Upper lobe of left lung (tissue), 6 donors: ENCODE data around the gene TMEM175. TPM values are rescaled to one million over a fixed set of nuclear protein-coding genes. Genes with fewer than 3 reads are reported as not detected.
A peak's percentile ranks its signal among the peaks of the same experiment; 100 is the strongest.

Experiments used
- ATAC-seq, 2 donors: fragments of 200-7000 bp; cut with Tn5 transposase; one replicate each; pipeline ENCODE4 v1.9.1; 2022; ENCODE audit warnings: mild to moderate bottlenecking in 2 of 2, moderate library complexity in 2 of 2; ENCODE audit not compliant: low FRiP score in 2 of 2
- DNase-seq, 2 donors: peaks; one replicate each; pipeline ENCODE4 v3.0.0-alpha.2; 2019 to 2020
- H3K27ac ChIP-seq, 4 donors: fragments of 200-600 bp; sonication (generic); one replicate each; pipeline ENCODE4 v1.5.1; 2016 to 2019
- H3K27me3 ChIP-seq, 4 donors: fragments of 200-600 bp; sonication (generic); one replicate each; pipeline ENCODE4 v1.5.1; 2017 to 2019
- H3K36me3 ChIP-seq, 4 donors: fragments of 200-600 bp; sonication (generic); one replicate each; pipeline ENCODE4 v1.5.1; 2016 to 2019
- H3K4me1 ChIP-seq, 4 donors: fragments of 200-600 bp; sonication (generic); one replicate each; pipeline ENCODE4 v1.5.1; 2018 to 2019
- H3K4me3 ChIP-seq, 4 donors: fragments of 200-600 bp; sonication (generic); one replicate each; pipeline ENCODE4 v1.5.1; 2017 to 2019; ENCODE audit warnings: mild to moderate bottlenecking in 2 of 4, moderate library complexity in 1 of 4
- H3K9me3 ChIP-seq, 4 donors: fragments of 200-600 bp; sonication (generic); one replicate each; pipeline ENCODE4 v1.5.1; 2018 to 2019
- EP300 ChIP-seq, 4 donors: sonication (generic); formaldehyde crosslinking; IDR thresholded peaks; one replicate each; pipeline ENCODE4 v1.5.1; 2017; ENCODE audit warnings: antibody characterized with exemption in 4 of 4, control low read depth in 2 of 4
- POLR2A ChIP-seq, 4 donors: fragments of 450-650 bp; IDR thresholded peaks; one replicate each; pipeline ENCODE4 v1.5.1; 2016 to 2017; ENCODE audit warnings: antibody characterized with exemption in 4 of 4, mild to moderate bottlenecking in 2 of 4
- POLR2AphosphoS5 ChIP-seq, 2 donors: sonication (generic); formaldehyde crosslinking; IDR thresholded peaks; one replicate each; pipeline ENCODE4 v1.5.1; 2017; ENCODE audit warnings: antibody characterized with exemption in 2 of 2
- WGBS, 2 donors: methylation state at CpG; one replicate each; pipeline ENCODE4 v1.1.5; 2017 to 2018; 5-methylcytosine and 5-hydroxymethylcytosine counted together
- total RNA-seq, 6 donors: library from RNA; depleted of rRNA in 4 of 6; stranded (reverse); fragments of >200 nt in 4 of 6; gene quantifications; one replicate each; pipeline versions ENCODE4 v1.1.0 to v1.2.1, GENCODE V29; 2016 to 2021
- TF ChIP-seq, protein P1 (sequence below), 6 experiments: fragments of 450-650 bp in 4 of 6; fragments of 200-600 bp in 2 of 6; sonication (generic) in 2 of 6; IDR thresholded peaks; one replicate each; pipeline ENCODE4 v1.5.1; 2016 to 2019; ENCODE audit warnings: antibody characterized with exemption in 6 of 6
- donor health status: DM: no; HTN: no; CAD: no; lungs with moderate emphysema.
- donor health status: DM: no; HTN: yes; CAD: no; lungs with severe emphysema.

The TMEM175 gene, protein sequence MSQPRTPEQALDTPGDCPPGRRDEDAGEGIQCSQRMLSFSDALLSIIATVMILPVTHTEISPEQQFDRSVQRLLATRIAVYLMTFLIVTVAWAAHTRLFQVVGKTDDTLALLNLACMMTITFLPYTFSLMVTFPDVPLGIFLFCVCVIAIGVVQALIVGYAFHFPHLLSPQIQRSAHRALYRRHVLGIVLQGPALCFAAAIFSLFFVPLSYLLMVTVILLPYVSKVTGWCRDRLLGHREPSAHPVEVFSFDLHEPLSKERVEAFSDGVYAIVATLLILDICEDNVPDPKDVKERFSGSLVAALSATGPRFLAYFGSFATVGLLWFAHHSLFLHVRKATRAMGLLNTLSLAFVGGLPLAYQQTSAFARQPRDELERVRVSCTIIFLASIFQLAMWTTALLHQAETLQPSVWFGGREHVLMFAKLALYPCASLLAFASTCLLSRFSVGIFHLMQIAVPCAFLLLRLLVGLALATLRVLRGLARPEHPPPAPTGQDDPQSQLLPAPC
- total RNA-seq, result 100 to 1,000 TPM in 1 of 6 donors, 10 to 100 TPM in 5; 24.6 to 126 (median 41.8) TPM

DNA sequence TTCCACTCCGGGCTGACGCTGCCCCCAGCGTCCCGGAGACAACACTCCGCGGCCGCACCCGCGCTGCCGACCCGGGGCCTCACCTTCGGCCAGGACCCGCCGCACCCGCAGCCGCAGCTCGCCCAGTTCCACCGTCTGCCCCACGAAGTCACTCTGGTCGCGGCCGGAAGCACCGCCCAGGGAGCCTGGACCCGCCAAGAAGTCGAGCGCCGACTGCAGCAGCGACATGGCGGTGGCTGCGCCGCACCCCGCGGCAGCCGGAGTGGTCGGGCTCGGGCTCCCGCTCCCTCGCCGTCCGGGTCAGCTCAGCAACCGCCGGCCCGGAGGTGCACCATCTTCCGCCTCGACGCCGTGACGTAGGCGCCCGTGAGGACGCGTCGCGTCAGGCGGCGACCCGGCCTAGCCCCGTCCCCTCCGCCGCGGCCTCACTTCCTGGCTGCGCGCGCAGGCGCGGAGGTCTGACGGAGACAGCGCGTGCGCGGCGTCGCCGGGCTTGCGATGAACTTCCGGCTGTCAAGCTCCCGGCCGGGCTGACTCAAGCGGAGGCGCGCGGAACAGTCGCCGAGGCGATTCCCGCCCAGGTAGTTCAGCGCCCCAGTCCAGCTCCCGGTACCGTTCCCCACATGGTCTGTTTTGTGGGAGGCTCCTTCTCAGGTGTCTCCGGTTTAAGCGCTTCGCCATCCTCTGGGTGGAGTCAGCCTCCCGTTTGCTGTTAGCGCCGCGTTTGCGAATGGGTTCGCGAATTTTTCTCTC lies at the start of gene TMEM175, which contains the start of gene GAK:
TSS of gene TMEM175 (plus strand) at position 501 of the 753 bp plus-strand sequence. CDS start 15,280 bp downstream, outside the sequence.
TSS of gene GAK (minus strand) at position 357 of the 753 bp plus-strand sequence. CDS start at position 228, 129 bp downstream.
- peak within 1 kb of the TSS; percentile 95 to 98 (median 96) for H3K27ac ChIP-seq
- DNase-seq (peak; percentile 97 to 100), ATAC-seq (peak; percentile 96 to 99)
- 0% methylated on average over 19 to 80 of the region's 99 CpGs for WGBS, 2 donors
- TF ChIP-seq POLR2A (IDR thresholded peaks at IDR 0.05) (peak; percentile 77 to 97 (median 86)), EP300 (IDR thresholded peaks at IDR 0.05) (peak in 1 of 4 donors; percentile 71), POLR2AphosphoS5 (IDR thresholded peaks at IDR 0.05) (peak; percentile 94 to 96)
- TF ChIP-seq, protein P1, sequence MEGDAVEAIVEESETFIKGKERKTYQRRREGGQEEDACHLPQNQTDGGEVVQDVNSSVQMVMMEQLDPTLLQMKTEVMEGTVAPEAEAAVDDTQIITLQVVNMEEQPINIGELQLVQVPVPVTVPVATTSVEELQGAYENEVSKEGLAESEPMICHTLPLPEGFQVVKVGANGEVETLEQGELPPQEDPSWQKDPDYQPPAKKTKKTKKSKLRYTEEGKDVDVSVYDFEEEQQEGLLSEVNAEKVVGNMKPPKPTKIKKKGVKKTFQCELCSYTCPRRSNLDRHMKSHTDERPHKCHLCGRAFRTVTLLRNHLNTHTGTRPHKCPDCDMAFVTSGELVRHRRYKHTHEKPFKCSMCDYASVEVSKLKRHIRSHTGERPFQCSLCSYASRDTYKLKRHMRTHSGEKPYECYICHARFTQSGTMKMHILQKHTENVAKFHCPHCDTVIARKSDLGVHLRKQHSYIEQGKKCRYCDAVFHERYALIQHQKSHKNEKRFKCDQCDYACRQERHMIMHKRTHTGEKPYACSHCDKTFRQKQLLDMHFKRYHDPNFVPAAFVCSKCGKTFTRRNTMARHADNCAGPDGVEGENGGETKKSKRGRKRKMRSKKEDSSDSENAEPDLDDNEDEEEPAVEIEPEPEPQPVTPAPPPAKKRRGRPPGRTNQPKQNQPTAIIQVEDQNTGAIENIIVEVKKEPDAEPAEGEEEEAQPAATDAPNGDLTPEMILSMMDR (IDR thresholded peaks at IDR 0.05), result peak in 5 of 6 experiments; percentile 9 to 70 (median 47)
- peaks cover 0 to 3% (median 0%) of the 10 kb centered on the region in 4 donors for H3K36me3 ChIP-seq
- H3K4me3 ChIP-seq, result peak within 1 kb of the TSS; percentile 97 to 100 (median 98)
- H3K9me3 ChIP-seq, result no peaks in the 10 kb centered on the region
- H3K4me1 ChIP-seq, result peaks cover 38 to 62% (median 41%) of the 10 kb centered on the region in 4 donors
- no peaks in the 10 kb centered on the region for H3K27me3 ChIP-seq

DNA sequence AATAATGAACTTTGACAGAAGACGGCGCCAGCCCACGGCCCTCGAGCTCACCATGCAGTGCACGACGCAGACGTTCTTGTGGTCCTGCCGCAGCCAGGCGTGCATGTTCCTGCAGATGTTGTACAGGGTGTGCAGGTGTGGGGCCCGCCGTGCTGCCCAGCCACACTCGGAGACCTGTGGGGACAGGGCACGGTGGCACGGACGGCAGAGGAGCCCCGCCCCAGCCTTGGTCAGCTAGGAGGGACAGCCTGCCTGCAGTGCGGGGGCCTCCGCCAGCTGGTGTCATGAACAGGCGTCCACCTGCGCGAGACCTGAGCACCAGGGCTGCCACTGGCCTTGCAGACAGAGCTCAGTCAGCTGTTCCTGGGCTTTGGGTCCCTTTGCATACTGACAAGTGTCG lies 49.6 kb upstream of the TMEM175 start:
- H3K36me3 ChIP-seq, result peaks cover 6 to 98% (median 72%) of the 10 kb centered on the region in 4 donors
- H3K4me3 ChIP-seq, result no peak overlapping the region

DNA sequence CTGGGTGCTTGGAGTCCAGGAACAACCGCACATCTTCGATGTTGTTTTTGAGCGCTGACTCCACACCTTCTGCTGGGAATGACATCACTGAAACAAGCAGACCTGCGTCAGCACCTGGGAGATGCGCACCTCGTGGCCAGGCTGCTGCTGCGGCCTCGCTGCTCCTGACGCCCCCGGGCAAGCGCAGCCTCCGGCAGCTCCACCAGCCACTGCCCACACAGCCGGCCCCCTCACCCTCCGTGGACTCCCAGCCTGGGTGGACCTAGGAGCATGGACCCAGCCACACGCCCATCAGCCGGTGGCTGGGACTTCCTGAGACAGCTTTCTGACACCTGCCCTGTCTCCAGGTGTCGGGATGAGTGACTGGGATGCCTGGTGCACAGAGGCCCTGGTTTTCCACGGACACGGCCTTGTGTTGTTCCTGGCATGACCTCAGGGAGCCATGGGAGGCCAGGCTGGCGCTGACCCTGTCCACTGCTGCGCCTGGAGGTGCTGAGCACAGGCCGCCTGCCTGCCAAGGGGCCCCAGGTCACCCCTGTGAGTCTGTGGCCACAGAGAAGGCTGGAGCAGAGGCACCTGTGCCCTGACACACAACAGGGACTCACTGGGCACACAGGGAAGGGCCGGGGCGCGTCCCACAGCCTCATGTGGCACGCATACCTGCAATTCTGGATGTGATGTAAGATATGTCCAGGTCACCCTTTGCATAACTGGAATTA lies 48.7 kb upstream of the TMEM175 start:
- peak in 1 of 2 donors; percentile 67 for DNase-seq
- 94 to 100% methylated on average over 3 to 22 of the region's 26 CpGs for WGBS, 2 donors

More for the DNA sequence above, 49.6 kb upstream of the TMEM175 start:
- TF ChIP-seq POLR2AphosphoS5 (IDR thresholded peaks at IDR 0.05) (no peak), POLR2A (IDR thresholded peaks at IDR 0.05) (no peak), EP300 (IDR thresholded peaks at IDR 0.05) (no peak)
- TF ChIP-seq, protein P1 (IDR thresholded peaks at IDR 0.05), result no peak
- WGBS, 2 donors, result 94 to 97% methylated on average over 20 to 21 of the region's 22 CpGs
- Histone ChIP-seq H3K4me1 (no peaks in the 10 kb centered on the region), H3K9me3 (no peaks in the 10 kb centered on the region), H3K27me3 (no peaks in the 10 kb centered on the region), H3K27ac (no peak overlapping the region)
- DNase-seq, result peak in 1 of 2 donors; percentile 80
- no peak for ATAC-seq

DNA sequence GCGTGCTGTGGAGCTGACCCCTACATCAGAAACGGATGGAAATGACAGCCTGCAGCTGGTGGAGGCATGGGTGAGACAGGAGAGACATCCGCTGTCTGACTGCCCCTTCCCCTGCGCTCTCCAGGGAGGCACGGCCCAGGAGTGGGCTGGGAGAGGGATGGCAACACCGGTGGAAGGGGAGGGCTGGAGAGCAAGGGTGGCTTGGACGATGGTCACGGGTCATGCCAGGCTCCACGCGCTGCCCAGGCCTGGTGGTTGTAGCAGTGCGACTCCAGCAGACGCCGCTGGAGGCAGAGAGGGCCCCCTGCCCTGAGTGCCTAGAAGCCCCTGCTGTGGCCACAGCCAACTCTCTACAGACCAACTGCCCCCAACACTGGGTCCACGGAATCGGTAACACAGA lies 48.0 kb upstream of the TMEM175 start:
- no peak overlapping the region for H3K4me3 ChIP-seq
- DNase-seq (peak in 1 of 2 donors; percentile 59), ATAC-seq (no peak)
- H3K9me3 ChIP-seq, result no peaks in the 10 kb centered on the region
- no peaks in the 10 kb centered on the region for H3K27me3 ChIP-seq
- H3K36me3 ChIP-seq, result peaks cover 9 to 98% (median 77%) of the 10 kb centered on the region in 4 donors
- WGBS, 2 donors, result 82 to 92% methylated on average over 10 to 15 of the region's 15 CpGs
- H3K4me1 ChIP-seq, result no peaks in the 10 kb centered on the region
- H3K27ac ChIP-seq, result no peak overlapping the region
- TF ChIP-seq POLR2AphosphoS5 (IDR thresholded peaks at IDR 0.05), result no peak
- TF ChIP-seq EP300 (IDR thresholded peaks at IDR 0.05), result no peak
- TF ChIP-seq POLR2A (IDR thresholded peaks at IDR 0.05), result no peak
- TF ChIP-seq, protein P1 (IDR thresholded peaks at IDR 0.05), result no peak

More for the DNA sequence above, 48.7 kb upstream of the TMEM175 start:
- TF ChIP-seq POLR2A (IDR thresholded peaks at IDR 0.05), result no peak
- no peak for TF ChIP-seq EP300 (IDR thresholded peaks at IDR 0.05)
- no peak for TF ChIP-seq POLR2AphosphoS5 (IDR thresholded peaks at IDR 0.05)
- TF ChIP-seq, protein P1 (IDR thresholded peaks at IDR 0.05), result no peak
- Histone ChIP-seq H3K4me3 (no peak overlapping the region), H3K36me3 (peaks cover 9 to 98% (median 76%) of the 10 kb centered on the region in 4 donors), H3K27ac (no peak overlapping the region), H3K4me1 (no peaks in the 10 kb centered on the region), H3K27me3 (no peaks in the 10 kb centered on the region), H3K9me3 (no peaks in the 10 kb centered on the region)
- no peak for ATAC-seq
